A673 (cell line): Measurements from ENCODE around the gene GRK4. TPM values are rescaled to one million over a fixed set of nuclear protein-coding genes. Genes with fewer than 3 reads are reported as not detected.

Source experiments
- BruUV-seq: library from RNA; stranded (reverse); fragments of 400-500 nt; replicated peaks from 2 replicates; lab custom pipeline; 2021; lab: Mats Ljungman, UMichigan
- CTCF ChIA-PET: fragments of 300-600 bp; sonication (Branson Sonifier 250); formaldehyde crosslinking; loops from one replicate; lab custom pipeline; 2022; ENCODE audit warnings: antibody characterized with exemption; lab: Charles Lee
- POLR2A ChIA-PET: fragments of 300-600 bp; sonication (Branson Sonifier 250); formaldehyde crosslinking; loops from one replicate; lab custom pipeline; 2022; ENCODE audit warnings: antibody characterized with exemption; ENCODE audit not compliant: low non-redundant PET; lab: Charles Lee
- DNase-seq: peaks from one replicate; pipeline ENCODE4 v3.0.0-alpha.2; 2015; ENCODE audit warnings: low spot score
- H3K27ac ChIP-seq: fragments of 200-600 bp; sonication (generic); 2 replicates; pipeline ENCODE4 v1.5.1; 2016; ENCODE audit warnings: mixed run types, low read depth, mild to moderate bottlenecking, mixed read lengths, antibody characterized with exemption, low read length; ENCODE audit not compliant: poor library complexity, severe bottlenecking
- H3K27me3 ChIP-seq: fragments of 200-600 bp; sonication (generic); replicated peaks from 2 replicates; pipeline ENCODE4 v1.6.1; 2017; ENCODE audit warnings: mixed run types, low read depth, mild to moderate bottlenecking, mixed read lengths, antibody characterized with exemption, low read length; ENCODE audit not compliant: insufficient read depth, poor library complexity
- H3K36me3 ChIP-seq: fragments of 200-600 bp; sonication (generic); 2 replicates; pipeline ENCODE4 v1.6.1; 2016; ENCODE audit warnings: mixed run types, mild to moderate bottlenecking, mixed read lengths, antibody characterized with exemption, low read length; ENCODE audit not compliant: insufficient read depth, poor library complexity, severe bottlenecking
- H3K4me1 ChIP-seq: fragments of 200-600 bp; sonication (generic); 2 replicates; pipeline ENCODE4 v1.6.1; 2017; ENCODE audit warnings: mixed run types, mild to moderate bottlenecking, mixed read lengths, antibody characterized with exemption, low read length; ENCODE audit not compliant: insufficient read depth, poor library complexity, severe bottlenecking
- H3K4me3 ChIP-seq: fragments of 200-600 bp; sonication (generic); 2 replicates; pipeline ENCODE4 v1.5.1; 2016; ENCODE audit warnings: low read depth, mixed run types, mild to moderate bottlenecking, mixed read lengths, low read length; ENCODE audit not compliant: poor library complexity, severe bottlenecking
- H3K9me3 ChIP-seq: fragments of 200-600 bp; sonication (generic); 2 replicates; pipeline ENCODE4 v1.6.1; 2016; ENCODE audit warnings: mixed run types, low read depth, mild to moderate bottlenecking, mixed read lengths, antibody characterized with exemption, low read length; ENCODE audit not compliant: poor library complexity, severe bottlenecking
- EZH2 ChIP-seq: fragments of 200-600 bp; sonication (generic); IDR thresholded peaks from 2 replicates; pipeline ENCODE4 v1.6.1; 2017; ENCODE audit warnings: borderline replicate concordance, low read depth, mild to moderate bottlenecking, mixed read lengths, antibody characterized with exemption, low read length; ENCODE audit not compliant: poor library complexity, severe bottlenecking
- intact Hi-C: fragments of 100-400 bp; cut with micrococcal nuclease; formaldehyde crosslinking; loops from one replicate; pipeline ENCODE4 v1.10.0; 2022; ENCODE audit not compliant: unreplicated experiment
- total RNA-seq: library from RNA; stranded (reverse); gene quantifications from 2 replicates; pipeline ENCODE4 v1.2.3, GENCODE V29; 2021
- TF ChIP-seq, protein P1 (sequence below): fragments of 300-800, 200-600 bp; sonication (generic); conservative IDR thresholded peaks from 2 replicates; pipeline ENCODE4 v1.5.1; 2017; ENCODE audit warnings: low read depth, mild to moderate bottlenecking, antibody characterized with exemption, low read length, moderate library complexity, mixed read lengths

Gene GRK4
- total RNA-seq, 1 experiment from 2014 or later, result 5.9 TPM

DNA sequence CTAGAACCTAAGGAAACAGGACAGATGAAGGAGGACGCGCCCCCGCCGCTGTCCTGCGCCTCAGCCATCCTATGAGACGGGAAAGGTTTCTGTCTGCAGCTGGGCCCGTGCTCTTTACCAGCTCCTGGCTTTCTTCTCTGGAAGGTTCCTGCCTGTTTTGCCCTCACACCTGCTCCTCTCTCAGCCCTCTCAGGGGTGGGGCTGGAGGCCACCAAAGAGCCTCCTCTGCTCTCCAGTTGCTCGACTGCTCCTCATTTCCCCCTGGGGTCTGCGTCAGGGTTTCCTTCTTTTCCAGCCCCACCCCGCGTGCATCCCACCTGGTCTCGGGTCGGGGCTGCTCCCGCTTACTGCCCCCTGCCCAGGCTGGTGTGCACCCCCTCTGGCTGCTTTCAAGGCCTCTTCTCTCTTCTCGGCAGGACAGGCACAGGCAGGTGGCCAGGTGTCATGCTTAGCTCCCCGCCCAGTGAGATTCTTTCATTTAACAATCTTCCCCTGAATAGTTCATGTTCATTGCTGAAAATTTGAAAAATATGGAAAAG is 106.4 kb downstream of the GRK4 start:
- no peak for TF ChIP-seq EZH2
- TF ChIP-seq, protein P1, sequence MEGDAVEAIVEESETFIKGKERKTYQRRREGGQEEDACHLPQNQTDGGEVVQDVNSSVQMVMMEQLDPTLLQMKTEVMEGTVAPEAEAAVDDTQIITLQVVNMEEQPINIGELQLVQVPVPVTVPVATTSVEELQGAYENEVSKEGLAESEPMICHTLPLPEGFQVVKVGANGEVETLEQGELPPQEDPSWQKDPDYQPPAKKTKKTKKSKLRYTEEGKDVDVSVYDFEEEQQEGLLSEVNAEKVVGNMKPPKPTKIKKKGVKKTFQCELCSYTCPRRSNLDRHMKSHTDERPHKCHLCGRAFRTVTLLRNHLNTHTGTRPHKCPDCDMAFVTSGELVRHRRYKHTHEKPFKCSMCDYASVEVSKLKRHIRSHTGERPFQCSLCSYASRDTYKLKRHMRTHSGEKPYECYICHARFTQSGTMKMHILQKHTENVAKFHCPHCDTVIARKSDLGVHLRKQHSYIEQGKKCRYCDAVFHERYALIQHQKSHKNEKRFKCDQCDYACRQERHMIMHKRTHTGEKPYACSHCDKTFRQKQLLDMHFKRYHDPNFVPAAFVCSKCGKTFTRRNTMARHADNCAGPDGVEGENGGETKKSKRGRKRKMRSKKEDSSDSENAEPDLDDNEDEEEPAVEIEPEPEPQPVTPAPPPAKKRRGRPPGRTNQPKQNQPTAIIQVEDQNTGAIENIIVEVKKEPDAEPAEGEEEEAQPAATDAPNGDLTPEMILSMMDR, result no peak
- Histone ChIP-seq H3K36me3 (no peaks in the 10 kb centered on the region), H3K9me3 (no peaks in the 10 kb centered on the region), H3K27ac (no peak overlapping the region), H3K4me3 (no peak overlapping the region), H3K4me1 (no peaks in the 10 kb centered on the region), H3K27me3 (no peaks in the 10 kb centered on the region)
- ChIA-PET POLR2A (no interaction called here), CTCF (no interaction called here)
- DNase-seq, result no peak
- BruUV-seq, result no TSS peak
- intact Hi-C loops, result no loop called here

DNA sequence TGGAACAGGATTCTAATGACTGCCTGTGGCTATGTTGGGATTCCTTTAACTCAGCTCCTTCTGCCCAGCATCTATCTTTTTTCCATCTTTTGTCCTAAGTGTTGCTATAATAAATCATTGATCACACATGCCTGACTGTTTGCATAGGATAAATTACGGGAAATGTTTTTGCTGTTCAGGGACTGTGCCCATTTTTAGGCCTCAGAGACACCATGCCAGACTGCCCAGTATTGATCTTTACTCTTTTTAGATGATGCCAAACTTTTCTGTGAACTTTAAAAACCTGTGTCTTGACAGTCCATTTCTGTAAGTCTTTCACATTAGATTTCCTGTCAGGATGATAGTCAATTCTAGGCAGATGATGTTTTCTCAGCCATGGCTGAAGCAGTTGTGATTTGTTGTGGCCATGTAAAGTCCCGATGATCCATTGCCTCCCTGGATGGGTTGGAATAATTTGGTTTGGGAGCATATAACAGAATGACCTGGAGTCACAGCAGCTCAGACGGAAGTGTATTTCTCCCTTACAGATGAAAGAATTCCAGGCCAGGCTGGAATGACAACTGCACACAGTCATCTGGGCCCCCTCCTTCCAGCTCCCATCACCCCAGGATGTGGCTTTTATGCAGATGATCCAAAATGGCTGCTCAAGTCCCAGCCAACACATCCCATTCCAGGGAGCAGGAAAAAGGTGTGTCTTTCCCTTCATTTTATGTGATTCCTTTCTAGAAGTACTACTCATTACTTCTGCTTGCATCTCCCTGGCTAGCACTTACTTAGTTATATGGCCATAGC is 107.5 kb downstream of the GRK4 start:
- intact Hi-C loops, result no loop called here
- Histone ChIP-seq H3K27me3 (no peaks in the 10 kb centered on the region), H3K4me3 (no peak overlapping the region), H3K27ac (no peak overlapping the region), H3K36me3 (no peaks in the 10 kb centered on the region), H3K9me3 (no peaks in the 10 kb centered on the region), H3K4me1 (peaks cover 3% of the 10 kb centered on the region)
- no peak for DNase-seq
- ChIA-PET CTCF (no interaction called here), POLR2A (no interaction called here)
- no peak for TF ChIP-seq EZH2
- TF ChIP-seq, protein P1, result no peak
- BruUV-seq, result no TSS peak

DNA sequence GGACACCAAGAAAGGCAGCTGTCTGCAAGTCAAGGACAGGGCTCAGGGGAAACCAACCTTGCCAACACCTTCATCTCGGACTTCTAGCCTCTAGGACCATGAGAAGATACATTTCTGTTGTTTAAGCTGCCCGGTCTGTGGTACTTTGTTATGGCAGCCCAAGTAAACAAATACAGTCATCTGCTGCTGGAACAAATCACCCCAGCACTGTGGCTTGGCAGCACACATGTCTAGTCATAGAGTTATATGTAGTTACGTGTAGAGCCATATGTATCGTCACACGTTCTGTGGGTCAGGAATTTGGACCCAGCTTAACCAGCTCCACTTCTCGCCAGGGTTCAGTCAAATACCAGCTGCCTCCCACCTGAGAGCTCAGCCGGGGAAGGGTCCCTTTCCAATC is 108.4 kb downstream of the GRK4 start:
- Histone ChIP-seq H3K27me3 (no peaks in the 10 kb centered on the region), H3K4me3 (no peak overlapping the region), H3K36me3 (no peaks in the 10 kb centered on the region), H3K9me3 (no peaks in the 10 kb centered on the region), H3K4me1 (peaks cover 10% of the 10 kb centered on the region), H3K27ac (no peak overlapping the region)
- intact Hi-C loops, result no loop called here
- BruUV-seq, result no TSS peak
- DNase-seq, result no peak
- no peak for TF ChIP-seq EZH2
- TF ChIP-seq, protein P1, result no peak
- POLR2A ChIA-PET, result no interaction called here
- CTCF ChIA-PET, result no interaction called here
